ENCODE measurements around the gene EFTUD2.

- TF ChIP-seq POLR2AphosphoS5 (IDR thresholded peaks at IDR 0.05; ENCODE audit: low read depth, low read length) = no peak
- no peak for TF ChIP-seq CBX5 (IDR thresholded peaks at IDR 0.05; ENCODE audit: low read depth, low read length)
- TF ChIP-seq CEBPB (IDR thresholded peaks at IDR 0.05; ENCODE audit: low read depth, low read length) = no peak
- no peak for TF ChIP-seq CTCF (IDR thresholded peaks at IDR 0.05; ENCODE audit: control extremely low read depth in 1 of 3, insufficient read depth in 1 of 3, low read depth in 1 of 3, low read length in 3 of 3)
- no peak for TF ChIP-seq PHF8 (conservative IDR thresholded peaks at IDR 0.05; ENCODE audit: low read depth, low read length)
- TF ChIP-seq EZH2 (IDR thresholded peaks at IDR 0.05; ENCODE audit: low read depth, low read length, severe bottlenecking) = no peak
- no peak for TF ChIP-seq SP4 (IDR thresholded peaks at IDR 0.05; ENCODE audit: low read length)
- no peak for TF ChIP-seq FOSL1 (IDR thresholded peaks at IDR 0.05; ENCODE audit: insufficient read depth, low read depth, low read length)
- no peak for TF ChIP-seq KDM1A (IDR thresholded peaks at IDR 0.05; ENCODE audit: borderline replicate concordance, low read length)
- TF ChIP-seq POLR2A (IDR thresholded peaks at IDR 0.05; ENCODE audit: control extremely low read depth in 1 of 2, low read depth in 2 of 2, low read length in 2 of 2) = no peak
- no peak for TF ChIP-seq TCF12 (IDR thresholded peaks at IDR 0.05; ENCODE audit: low read depth, low read length)
- TF ChIP-seq SAP30 (IDR thresholded peaks at IDR 0.05; ENCODE audit: insufficient read depth, insufficient replicate concordance, low read length) = no peak
Observed at GRCh38 chr17:44934745-44935105, 35.5 kb upstream of the EFTUD2 start.
